Activated CD8-positive, alpha-beta memory T cell treated with anti-CD3 and anti-CD28 coated beads, Interleukin-2, amount 50 U/mL, for 1 hour (primary cell): ENCODE data around the gene YBEY.
"Not testable (repeated sequence)": the region's sequence is repeated elsewhere in the genome, so short reads cannot be mapped to it uniquely, and the experiment has no call there.

ENCODE experiments used
- DNase-seq: peaks from one replicate; pipeline ENCODE4 v3.0.0-alpha.2; 2020; ENCODE audit errors: extremely low read depth

Gene YBEY

GRCh38 chr21:46301759-46302158 lies 15.6 kb downstream of the YBEY start:
- no peak for DNase-seq

- no peak for DNase-seq
Measured at GRCh38 chr21:46304437-46304836, 18.3 kb downstream of the YBEY start.

- no peak for DNase-seq
Measured at GRCh38 chr21:46304955-46305354, 18.8 kb downstream of the YBEY start.

- no peak for DNase-seq
Measured at GRCh38 chr21:46307625-46308024, 21.5 kb downstream of the YBEY start.

- no peak for DNase-seq
Measured at GRCh38 chr21:46308431-46308830, 22.3 kb downstream of the YBEY start.

- not testable (repeated sequence) for DNase-seq
Measured at GRCh38 chr21:46310260-46310659, 24.1 kb downstream of the YBEY start.

- DNase-seq, result no peak
Measured at GRCh38 chr21:46311568-46311967, 25.4 kb downstream of the YBEY start.

- DNase-seq, result no peak
Measured at GRCh38 chr21:46312949-46313348, 26.8 kb downstream of the YBEY start.

- DNase-seq, result no peak
Measured at GRCh38 chr21:46314441-46315020, 28.4 kb downstream of the YBEY start.

GRCh38 chr21:46316708-46317324 lies 30.7 kb downstream of the YBEY start:
- DNase-seq, result no peak

- no peak for DNase-seq
Measured at GRCh38 chr21:46317710-46318463, 31.7 kb downstream of the YBEY start.

- no peak for DNase-seq
Measured at GRCh38 chr21:46318464-46318845, 32.3 kb downstream of the YBEY start.

GRCh38 chr21:46319186-46319585 lies 33.0 kb downstream of the YBEY start:
- no peak for DNase-seq

- no peak for DNase-seq
Measured at GRCh38 chr21:46320331-46320801, 34.2 kb downstream of the YBEY start.

- no peak for DNase-seq
Measured at GRCh38 chr21:46322351-46323226, 36.4 kb downstream of the YBEY start.

GRCh38 chr21:46323227-46323709 lies 37.1 kb downstream of the YBEY start:
- no peak for DNase-seq

GRCh38 chr21:46323710-46324389 lies 37.7 kb downstream of the YBEY start, which contains the start of the genes C21orf58 and PCNT:
TSS of gene C21orf58 (minus strand) at chr21:46323870. CDS start at chr21:46322738, 1,132 bp downstream.
TSS of gene PCNT (plus strand) at chr21:46324156. CDS start at chr21:46324229, 73 bp downstream.
- peak; percentile 91 for DNase-seq

- peak; percentile 51 for DNase-seq
Measured at GRCh38 chr21:46324390-46325072, 38.4 kb downstream of the YBEY start.

- no peak for DNase-seq
Measured at GRCh38 chr21:46325073-46325912, 39.2 kb downstream of the YBEY start.
